ENCODE results near the gene KLHL35.

The KLHL35 gene

DNA sequence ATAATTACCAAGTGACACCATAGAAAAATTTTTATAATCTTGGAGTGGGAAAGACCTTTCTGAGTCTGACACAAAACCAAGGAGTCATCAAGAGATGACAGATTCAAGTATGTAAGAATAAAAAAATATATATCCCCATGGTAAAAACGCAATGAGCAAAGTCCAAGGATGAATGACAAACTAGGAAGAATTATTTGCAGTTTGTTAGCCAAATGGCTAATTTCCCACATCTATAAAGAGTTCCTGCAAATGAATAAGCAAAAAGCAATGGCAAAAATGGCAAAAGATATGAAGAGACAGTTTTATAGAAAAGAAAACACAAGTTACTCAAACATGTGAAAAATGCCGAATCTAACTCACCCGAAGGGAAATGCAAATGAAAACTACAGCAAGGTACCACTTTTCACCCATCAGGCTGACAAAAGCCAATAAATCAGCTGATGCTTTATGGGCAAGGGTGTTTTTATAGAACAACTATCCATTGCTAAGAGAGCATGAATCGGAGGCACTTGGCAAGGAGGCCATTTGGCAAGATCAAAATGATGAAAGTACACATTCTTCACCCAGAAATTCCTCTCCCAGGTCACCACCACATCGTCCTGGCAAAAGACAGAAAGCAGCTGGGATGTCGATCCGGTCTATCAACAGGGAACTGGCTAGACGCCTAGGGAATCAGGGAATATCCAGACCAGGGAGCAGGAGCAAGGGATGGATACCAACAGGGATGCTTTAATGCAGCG, 21.1 kb upstream of the KLHL35 start:
- Mint-ChIP-seq H3K27ac (peak overlapping the region in 1 of 3 experiments; percentile 34), H3K9me3 (no peaks in the 10 kb centered on the region), H3K4me3 (no peak overlapping the region), H3K4me1 (peaks cover 10% of the 10 kb centered on the region), H3K27me3 (ENCODE audit: low read depth) (peaks cover 28% of the 10 kb centered on the region), H3K36me3 (ENCODE audit: low read depth) (no peaks in the 10 kb centered on the region)
- TF ChIP-seq, protein P1, sequence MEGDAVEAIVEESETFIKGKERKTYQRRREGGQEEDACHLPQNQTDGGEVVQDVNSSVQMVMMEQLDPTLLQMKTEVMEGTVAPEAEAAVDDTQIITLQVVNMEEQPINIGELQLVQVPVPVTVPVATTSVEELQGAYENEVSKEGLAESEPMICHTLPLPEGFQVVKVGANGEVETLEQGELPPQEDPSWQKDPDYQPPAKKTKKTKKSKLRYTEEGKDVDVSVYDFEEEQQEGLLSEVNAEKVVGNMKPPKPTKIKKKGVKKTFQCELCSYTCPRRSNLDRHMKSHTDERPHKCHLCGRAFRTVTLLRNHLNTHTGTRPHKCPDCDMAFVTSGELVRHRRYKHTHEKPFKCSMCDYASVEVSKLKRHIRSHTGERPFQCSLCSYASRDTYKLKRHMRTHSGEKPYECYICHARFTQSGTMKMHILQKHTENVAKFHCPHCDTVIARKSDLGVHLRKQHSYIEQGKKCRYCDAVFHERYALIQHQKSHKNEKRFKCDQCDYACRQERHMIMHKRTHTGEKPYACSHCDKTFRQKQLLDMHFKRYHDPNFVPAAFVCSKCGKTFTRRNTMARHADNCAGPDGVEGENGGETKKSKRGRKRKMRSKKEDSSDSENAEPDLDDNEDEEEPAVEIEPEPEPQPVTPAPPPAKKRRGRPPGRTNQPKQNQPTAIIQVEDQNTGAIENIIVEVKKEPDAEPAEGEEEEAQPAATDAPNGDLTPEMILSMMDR (IDR thresholded peaks at IDR 0.05; ENCODE audit: unreplicated experiment in 3 of 3): no peak

- no peak overlapping the region for H3K4me3 Mint-ChIP-seq
- peaks cover 39% of the 10 kb centered on the region for H3K27me3 Mint-ChIP-seq (ENCODE audit: low read depth)
- no peaks in the 10 kb centered on the region for H3K36me3 Mint-ChIP-seq (ENCODE audit: low read depth)
- H3K27ac Mint-ChIP-seq: no peak overlapping the region
- H3K4me1 Mint-ChIP-seq: peaks cover 10% of the 10 kb centered on the region
- H3K9me3 Mint-ChIP-seq: no peaks in the 10 kb centered on the region
- TF ChIP-seq, protein P1 (IDR thresholded peaks at IDR 0.05; ENCODE audit: unreplicated experiment in 3 of 3): peak; percentile 43 to 49 (median 48)
Observed at GRCh38 chr11:75450826-75451821, 18.1 kb upstream of the KLHL35 start.

- Mint-ChIP-seq H3K4me1 (peaks cover 12% of the 10 kb centered on the region), H3K27me3 (ENCODE audit: low read depth) (peaks cover 41% of the 10 kb centered on the region), H3K36me3 (ENCODE audit: low read depth) (no peaks in the 10 kb centered on the region), H3K27ac (no peak overlapping the region), H3K9me3 (no peaks in the 10 kb centered on the region), H3K4me3 (no peak overlapping the region)
- TF ChIP-seq, protein P1 (IDR thresholded peaks at IDR 0.05; ENCODE audit: unreplicated experiment in 3 of 3): no peak
Observed at GRCh38 chr11:75450236-75450635, 17.2 kb upstream of the KLHL35 start.

DNA sequence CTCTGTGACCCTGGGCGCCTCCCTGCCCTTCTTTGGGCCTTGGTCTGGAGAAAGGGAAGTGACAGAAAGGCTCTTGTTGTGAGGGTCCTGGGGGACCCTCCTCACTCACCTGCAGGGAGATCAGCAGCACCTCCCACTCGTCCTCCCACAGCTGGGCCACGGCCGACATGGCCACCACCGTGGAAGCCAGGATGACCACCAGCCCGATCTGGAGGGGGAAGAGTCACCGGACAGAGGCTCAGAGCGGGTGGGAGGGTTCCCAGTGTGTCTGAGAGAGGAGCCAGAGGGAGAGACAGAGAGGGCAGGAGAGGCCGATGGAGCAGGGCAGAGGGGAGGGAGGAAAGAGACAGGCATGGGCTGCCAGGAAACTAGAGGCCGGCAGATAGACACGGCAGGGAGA, 16.8 kb upstream of the KLHL35 start:
- peaks cover 15% of the 10 kb centered on the region for H3K4me1 Mint-ChIP-seq
- no peak overlapping the region for H3K4me3 Mint-ChIP-seq
- H3K27me3 Mint-ChIP-seq (ENCODE audit: low read depth): peaks cover 44% of the 10 kb centered on the region
- H3K27ac Mint-ChIP-seq: no peak overlapping the region
- no peaks in the 10 kb centered on the region for H3K36me3 Mint-ChIP-seq (ENCODE audit: low read depth)
- no peaks in the 10 kb centered on the region for H3K9me3 Mint-ChIP-seq
- TF ChIP-seq, protein P1 (IDR thresholded peaks at IDR 0.05; ENCODE audit: unreplicated experiment in 3 of 3): no peak

DNA sequence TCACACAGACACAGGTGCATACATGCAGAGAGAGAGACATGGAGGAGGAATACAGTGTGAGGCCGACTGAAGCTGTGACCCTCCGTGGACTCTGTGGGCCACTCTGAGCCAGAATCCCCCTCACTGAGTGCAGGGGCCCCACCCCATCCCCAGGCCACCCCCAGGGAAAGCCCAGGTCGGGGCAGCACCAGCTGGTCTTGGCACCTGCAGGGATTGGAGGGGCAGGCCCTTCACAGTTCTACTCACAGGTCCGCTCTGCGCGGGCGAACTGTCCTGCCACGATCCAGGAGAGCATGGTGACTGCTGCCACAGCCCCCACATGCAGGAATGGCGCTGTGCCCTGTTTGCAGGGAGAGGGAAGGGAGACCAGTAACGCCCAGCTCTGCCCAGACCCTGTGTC, 16.3 kb upstream of the KLHL35 start:
- TF ChIP-seq, protein P1 (IDR thresholded peaks at IDR 0.05; ENCODE audit: unreplicated experiment in 3 of 3): no peak
- H3K4me1 Mint-ChIP-seq: peaks cover 10% of the 10 kb centered on the region
- H3K27me3 Mint-ChIP-seq (ENCODE audit: low read depth): peaks cover 48% of the 10 kb centered on the region
- H3K9me3 Mint-ChIP-seq: no peaks in the 10 kb centered on the region
- no peaks in the 10 kb centered on the region for H3K36me3 Mint-ChIP-seq (ENCODE audit: low read depth)
- H3K27ac Mint-ChIP-seq: no peak overlapping the region
- H3K4me3 Mint-ChIP-seq: no peak overlapping the region
